ENCODE results near the gene OR2AP1. TPM values are rescaled to one million over a fixed set of nuclear protein-coding genes. Genes with fewer than 3 reads are reported as not detected.
"Not testable (repeated sequence)": the region's sequence is repeated elsewhere in the genome, so short reads cannot be mapped to it uniquely, and the experiment has no call there.

OR2AP1 gene
- total RNA-seq (2014; rRNA removed; shearing (Covaris generic); ENCODE audit: low replicate concordance): not detected in 2 replicates

DNA sequence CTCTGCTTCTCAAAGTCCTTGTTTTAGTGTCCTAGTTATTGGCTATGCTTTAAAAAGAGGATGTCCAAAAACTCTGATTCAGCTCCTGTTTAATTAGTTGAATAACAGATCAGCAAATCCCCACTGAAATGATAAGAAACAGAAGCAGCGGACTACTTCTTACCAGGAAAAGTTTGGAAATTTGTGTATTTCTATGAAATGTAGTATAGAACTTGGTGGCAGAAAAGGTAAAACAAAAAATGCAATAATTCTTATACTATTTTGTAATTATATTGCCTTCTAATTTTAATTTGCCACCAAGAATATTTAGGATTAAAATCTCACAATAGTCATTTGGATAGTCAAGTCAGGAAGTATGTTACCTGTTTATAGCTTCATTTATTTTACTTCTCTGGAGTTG is at the start of gene OR2AP1:
OR2AP1 (plus strand) TSS at position 301 of the 400 bp plus-strand sequence. CDS start 1,947 bp downstream, outside the sequence.
- DNase-seq (ENCODE audit: low read depth): no peak
- in situ Hi-C loops (cut with HindIII; ENCODE audit: low pct_unique_long_range_greater_than_20kb, low sequenced_read_pairs): no loop called here

DNA sequence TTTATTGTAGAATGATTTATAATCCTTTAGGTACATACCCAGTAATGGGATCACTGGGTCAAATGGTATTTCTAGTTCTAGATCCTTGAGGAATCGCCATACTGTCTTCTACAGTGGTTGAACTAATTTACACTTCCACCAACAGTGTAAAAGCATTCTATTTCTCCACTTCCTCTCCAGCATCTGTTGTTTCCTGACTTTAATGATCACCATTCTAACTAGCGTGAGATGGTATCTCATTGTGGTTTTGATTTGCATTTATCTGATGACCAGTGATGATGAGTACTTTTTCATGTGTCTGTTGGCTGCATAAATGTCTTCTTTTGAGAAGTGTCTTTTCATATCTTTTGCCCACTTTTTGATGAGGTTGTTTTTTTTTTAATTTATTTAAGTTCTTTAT is 24.0 kb upstream of the OR2AP1 start:
- DNase-seq (ENCODE audit: low read depth); in situ Hi-C loops (cut with HindIII; ENCODE audit: low pct_unique_long_range_greater_than_20kb, low sequenced_read_pairs): not testable (repeated sequence)

DNA sequence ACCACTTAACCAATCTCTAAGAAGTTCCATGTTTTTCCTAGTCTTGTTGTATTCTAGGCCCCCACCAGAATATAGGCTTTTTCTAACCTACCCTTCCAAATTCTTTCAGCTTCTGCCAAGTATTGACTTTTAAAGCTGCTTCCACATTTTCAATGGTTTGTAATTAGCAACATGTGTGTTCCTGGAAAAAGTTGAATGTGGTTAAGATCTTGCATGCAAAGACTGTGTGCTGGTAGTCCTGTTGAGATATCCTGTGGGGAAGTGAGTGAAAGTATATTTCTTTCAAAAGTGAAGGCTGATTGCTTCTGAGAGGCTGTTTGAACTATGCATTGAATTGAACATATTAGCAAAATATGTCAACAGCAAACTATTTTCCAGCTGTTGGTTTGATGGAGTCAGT is 23.5 kb upstream of the OR2AP1 start:
- in situ Hi-C loops (cut with HindIII; ENCODE audit: low pct_unique_long_range_greater_than_20kb, low sequenced_read_pairs): no loop called here
- DNase-seq (ENCODE audit: low read depth): no peak

DNA sequence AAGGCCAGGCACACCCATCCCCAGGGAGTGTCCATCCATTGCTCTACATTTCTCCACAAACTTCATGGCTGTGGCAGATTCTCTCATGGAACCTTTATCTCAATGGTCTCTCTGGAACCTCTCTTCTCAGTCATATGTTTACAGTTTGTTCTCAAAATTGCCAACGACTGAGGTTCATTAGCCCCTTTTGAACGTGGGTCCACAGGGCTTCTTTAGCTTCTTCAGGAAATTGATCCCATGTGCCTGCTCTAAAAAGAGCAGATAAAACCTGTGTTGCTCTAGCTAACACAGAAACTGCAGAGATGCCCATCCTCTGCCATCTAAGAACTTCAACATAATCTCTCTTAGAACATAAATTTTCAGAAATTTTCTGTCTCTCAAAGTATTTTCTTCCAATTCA is 23.0 kb upstream of the OR2AP1 start, which contains the start of gene OR6C4:
OR6C4 (plus strand) TSS at position 301 of the 400 bp plus-strand sequence. CDS start 1,625 bp downstream, outside the sequence.
- DNase-seq (ENCODE audit: low read depth): no peak
- in situ Hi-C loops (cut with HindIII; ENCODE audit: low pct_unique_long_range_greater_than_20kb, low sequenced_read_pairs): no loop called here

DNA sequence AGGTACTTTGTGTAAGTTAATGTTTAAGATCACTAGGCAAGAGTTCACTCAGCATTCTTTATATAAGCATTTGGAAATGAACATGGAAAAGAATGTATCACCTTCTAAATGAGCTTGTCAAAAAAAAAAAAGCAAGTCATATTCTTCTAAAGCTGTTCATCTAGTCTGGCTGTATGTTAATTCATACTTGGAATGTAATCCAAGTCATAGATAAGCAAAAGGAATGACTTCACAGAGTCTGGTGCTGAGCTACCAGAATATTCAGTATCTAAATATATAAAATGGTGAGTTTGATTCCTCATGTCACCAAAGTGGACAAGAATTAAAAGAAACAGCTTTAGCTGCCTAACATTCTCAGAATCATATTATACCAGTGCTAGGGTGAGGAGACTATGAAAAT is 18.0 kb upstream of the OR2AP1 start:
- in situ Hi-C loops (cut with HindIII; ENCODE audit: low pct_unique_long_range_greater_than_20kb, low sequenced_read_pairs): no loop called here
- DNase-seq (ENCODE audit: low read depth): no peak

DNA sequence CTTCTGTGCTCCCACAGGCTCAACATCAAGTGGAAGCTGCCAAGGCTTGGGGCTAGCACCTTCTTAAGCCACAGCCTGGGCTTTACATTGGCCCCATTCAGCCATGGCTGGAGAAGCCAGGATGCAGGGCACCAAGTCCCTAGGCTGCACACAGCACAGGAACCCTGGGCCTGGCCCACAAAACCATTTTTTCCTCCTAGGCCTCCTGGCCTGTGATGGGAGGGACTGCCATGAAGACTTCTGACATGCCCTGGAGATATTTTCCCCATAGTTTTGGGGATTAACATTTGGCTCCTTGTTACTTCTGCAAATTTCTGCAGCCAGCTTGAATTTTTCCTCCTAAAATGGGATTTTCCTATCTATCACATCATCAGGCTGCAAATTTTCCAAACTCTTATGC is 2.2 kb upstream of the OR2AP1 start:
- in situ Hi-C loops (cut with HindIII; ENCODE audit: low pct_unique_long_range_greater_than_20kb, low sequenced_read_pairs); DNase-seq (ENCODE audit: low read depth): not testable (repeated sequence)

DNA sequence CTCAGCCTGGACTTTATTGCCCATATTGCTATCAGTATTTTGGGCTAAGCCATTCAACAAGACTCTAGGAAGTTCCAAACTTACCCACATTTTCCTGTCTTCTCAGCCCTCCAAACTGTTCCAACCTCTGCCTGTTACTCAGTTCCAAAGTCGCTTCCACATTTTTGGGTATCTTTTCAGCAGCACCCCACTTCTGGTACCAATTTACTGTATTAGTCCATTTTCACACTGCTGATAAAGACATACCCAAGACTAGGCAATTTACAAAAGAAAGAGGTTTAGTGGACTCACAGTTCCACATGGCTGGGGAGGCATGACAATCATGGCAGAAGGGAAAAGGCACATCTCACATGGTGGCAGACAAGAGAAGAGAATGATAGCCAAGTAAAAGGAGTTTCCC is 1.6 kb upstream of the OR2AP1 start:
- in situ Hi-C loops (cut with HindIII; ENCODE audit: low pct_unique_long_range_greater_than_20kb, low sequenced_read_pairs); DNase-seq (ENCODE audit: low read depth): not testable (repeated sequence)

DNA sequence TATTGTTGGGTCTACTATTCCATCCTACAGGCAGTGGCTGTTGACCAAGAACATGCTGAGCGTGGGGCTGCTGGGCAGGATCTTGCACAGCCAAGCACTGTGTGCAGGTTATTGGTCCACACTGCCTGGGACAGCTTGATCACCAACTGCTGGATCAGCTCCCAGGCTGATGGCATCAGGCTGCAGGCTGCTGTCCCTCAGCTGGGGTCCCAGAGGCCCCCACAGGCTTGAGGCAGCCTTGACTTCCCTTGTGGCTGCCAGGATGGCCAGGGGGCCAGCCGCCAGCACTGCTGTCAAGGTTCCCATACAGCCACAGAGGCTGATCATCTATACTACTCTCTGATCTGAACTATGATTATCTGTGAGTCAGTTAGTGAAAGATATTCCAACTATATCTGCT is 9.8 kb downstream of the OR2AP1 start:
- in situ Hi-C loops (cut with HindIII; ENCODE audit: low pct_unique_long_range_greater_than_20kb, low sequenced_read_pairs): no loop called here
- no peak for DNase-seq (ENCODE audit: low read depth)

DNA sequence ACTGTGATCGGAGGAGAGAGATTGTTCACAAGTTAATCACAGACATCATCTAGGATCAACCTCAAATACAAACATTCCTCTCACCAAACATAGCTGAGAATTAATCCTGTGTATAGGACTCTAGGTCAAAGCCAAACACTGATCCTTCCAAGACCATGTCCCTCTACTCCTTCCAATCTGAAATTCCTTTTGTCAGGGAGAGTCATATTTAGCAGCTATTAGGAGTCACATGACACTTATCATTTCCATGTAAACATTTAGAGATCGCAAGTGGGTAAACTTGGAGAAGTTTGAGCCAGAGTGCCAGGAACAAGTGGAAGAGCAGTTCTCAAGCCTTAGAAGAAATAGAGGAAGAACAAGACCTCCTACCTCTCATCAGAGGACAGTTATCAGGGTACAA is 13.5 kb downstream of the OR2AP1 start:
- in situ Hi-C loops (cut with HindIII; ENCODE audit: low pct_unique_long_range_greater_than_20kb, low sequenced_read_pairs): no loop called here
- no peak for DNase-seq (ENCODE audit: low read depth)

DNA sequence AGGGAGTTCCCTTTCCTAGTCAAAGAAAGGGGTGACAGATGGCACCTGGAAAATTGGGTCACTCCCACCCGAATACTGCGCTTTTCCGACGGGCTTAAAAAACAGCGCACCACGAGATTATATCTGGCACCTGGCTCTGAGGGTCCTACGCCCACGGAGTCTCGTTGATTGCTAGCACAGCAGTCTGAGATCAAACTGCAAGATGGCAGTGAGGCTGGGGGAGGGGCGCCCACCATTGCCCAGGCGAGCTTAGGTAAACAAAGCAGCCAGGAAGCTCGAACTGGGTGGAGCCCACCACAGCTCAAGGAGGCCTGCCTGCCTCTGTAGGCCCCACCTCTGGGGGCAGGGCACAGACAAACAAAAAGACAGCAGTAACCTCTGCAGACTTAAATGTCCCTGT is 17.9 kb downstream of the OR2AP1 start:
- DNase-seq (ENCODE audit: low read depth); in situ Hi-C loops (cut with HindIII; ENCODE audit: low pct_unique_long_range_greater_than_20kb, low sequenced_read_pairs): not testable (repeated sequence)

DNA sequence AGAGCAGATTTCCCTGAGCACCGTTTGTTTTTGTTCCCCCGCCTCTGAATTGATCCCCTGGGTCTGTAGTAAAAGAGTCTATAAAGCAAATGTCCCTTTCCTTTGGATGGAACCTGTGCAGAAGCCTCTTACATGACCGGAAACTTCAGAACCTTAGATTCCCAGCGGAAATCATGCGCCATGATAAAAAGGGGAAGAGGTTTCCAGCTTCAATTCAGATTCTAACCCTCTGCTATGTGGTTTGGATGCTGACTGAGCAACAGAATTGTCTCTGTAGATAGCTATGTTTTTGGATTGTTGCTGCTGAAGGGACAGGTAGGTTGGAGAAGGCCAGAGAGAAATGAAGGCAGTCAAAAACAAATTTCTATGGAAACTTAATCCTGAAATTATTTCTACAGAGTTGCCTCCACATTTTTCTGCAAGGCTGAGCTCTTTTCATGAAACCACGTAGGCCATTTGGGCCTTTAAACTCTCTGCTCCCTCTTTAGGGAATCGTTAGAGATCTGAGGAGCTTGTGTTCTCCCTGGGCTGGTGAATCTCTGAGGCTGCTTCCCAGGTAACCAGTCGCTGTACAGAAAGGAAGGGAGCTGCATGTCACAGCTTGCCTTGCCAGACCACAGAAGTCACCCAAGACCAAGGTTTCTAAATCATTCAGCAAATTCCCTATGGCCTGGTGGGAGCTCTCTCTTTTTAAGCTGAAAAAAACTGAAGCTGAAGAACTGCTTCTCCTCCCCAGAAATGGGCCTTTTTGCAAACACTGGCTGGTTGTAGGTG is 35.7 kb downstream of the OR2AP1 start:
- no peak for DNase-seq (ENCODE audit: low read depth)
- in situ Hi-C loops (cut with HindIII; ENCODE audit: low pct_unique_long_range_greater_than_20kb, low sequenced_read_pairs): no loop called here

DNA sequence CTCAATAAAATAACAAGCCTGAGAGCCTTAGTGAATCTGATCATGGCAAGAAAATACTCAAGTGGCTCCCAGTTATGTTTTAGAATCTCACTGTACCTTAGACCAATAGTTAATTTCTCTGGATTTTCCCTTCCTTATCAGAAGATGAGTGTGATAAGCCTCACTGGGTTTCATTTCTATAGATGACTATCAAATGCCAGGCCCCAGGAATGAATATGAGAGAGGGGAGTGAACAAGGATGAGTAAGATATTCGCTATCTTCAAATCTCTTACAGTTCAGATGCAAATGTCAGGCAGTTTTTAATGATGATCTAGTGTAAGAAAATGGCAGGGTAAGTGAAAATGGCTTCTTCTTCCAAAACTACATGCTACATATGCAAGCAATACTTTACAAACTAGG is 38.3 kb downstream of the OR2AP1 start:
- in situ Hi-C loops (cut with HindIII; ENCODE audit: low pct_unique_long_range_greater_than_20kb, low sequenced_read_pairs): no loop called here
- no peak for DNase-seq (ENCODE audit: low read depth)

DNA sequence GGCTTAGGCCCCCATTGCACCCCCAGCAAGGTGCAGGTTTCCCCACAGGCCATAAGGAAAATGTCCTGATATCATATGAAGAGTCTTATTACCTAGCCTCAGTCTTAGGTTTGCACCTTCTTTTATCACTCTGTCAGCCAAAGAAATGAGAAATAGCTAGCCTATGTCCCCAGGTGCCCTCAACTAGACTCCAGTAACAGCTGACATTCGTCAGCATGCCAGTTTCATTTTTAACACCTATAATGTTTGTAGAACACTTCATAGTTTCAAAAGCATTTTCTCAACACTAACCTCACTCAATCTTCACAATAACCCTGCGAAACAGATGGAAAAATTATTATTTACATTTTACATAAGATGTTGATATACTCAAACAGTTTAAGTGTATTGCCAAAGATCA is 40.4 kb downstream of the OR2AP1 start:
- in situ Hi-C loops (cut with HindIII; ENCODE audit: low pct_unique_long_range_greater_than_20kb, low sequenced_read_pairs): no loop called here
- DNase-seq (ENCODE audit: low read depth): no peak

DNA sequence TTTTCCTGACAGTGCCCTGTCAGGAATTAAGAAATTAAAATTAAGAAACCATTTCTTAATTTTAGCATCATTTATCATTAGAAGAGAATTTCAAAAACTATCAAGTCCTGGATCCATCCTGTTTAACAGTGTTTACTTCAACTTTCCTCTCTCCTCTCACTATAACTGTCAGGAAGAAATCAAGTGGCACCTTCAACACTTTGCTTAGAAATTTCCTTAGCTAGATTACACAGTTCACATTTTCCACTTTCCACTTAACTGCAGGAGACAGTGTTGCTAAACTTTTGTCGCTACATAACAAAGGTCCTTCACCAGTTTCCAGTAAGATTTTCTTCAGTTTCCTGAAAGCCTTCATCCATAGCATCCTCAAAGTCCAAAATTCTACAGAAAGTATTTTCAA is 42.5 kb downstream of the OR2AP1 start:
- in situ Hi-C loops (cut with HindIII; ENCODE audit: low pct_unique_long_range_greater_than_20kb, low sequenced_read_pairs): no loop called here
- no peak for DNase-seq (ENCODE audit: low read depth)

DNA sequence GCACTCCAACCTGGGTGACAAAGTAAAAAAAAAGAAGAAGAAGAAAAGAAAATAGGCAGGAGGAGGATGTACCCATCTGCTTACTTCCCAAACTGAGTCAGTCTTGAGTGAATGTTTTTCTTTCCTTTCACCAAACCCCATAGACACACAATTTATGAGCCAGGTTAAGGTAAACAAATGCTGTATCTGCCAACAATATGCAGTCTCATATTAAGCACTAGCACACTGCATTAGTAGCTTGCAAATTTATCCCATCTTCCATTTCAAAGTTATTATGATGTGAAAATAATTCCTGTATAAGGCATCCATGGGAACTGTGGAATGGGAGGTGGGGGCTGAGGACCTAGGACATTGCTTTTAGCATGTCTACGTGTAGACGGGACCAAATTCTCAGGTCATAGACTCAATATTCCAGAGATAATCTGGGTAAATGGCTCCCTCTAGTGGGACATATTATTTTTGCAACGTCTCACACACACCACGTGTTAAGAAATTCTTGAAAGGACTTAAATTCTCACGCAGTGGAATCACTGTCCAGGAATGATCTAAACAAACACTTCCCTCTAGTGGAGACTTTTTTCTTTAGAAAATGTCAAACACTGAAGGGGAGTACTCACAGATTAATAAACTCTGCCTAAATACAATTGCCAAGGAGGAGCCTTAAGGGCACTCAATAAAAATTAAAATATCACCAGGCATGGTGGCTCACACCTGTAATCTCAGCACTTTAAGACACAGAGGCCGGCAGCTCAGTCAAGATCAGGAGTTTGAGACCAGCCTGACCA is 47.3 kb downstream of the OR2AP1 start:
- in situ Hi-C loops (cut with HindIII; ENCODE audit: low pct_unique_long_range_greater_than_20kb, low sequenced_read_pairs): no loop called here
- DNase-seq (ENCODE audit: low read depth): peak; percentile 83

DNA sequence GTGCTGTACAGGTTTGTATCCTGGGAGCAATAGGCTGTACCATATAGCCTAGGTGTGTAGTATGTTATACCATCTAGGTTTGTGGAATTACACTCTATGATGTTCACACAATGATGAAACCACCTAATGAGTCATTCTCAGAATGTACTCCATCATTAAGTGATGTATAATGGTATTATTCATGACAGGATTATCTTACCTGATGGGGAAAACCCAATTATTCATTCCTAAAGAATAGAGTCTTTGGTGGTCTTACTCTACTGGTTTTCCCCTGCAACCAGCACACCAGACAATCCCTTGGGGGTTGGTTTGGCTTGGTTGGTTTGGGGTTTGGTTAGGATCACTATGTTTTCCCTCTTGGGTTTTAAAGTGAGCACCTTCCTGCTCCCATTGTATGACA is 51.8 kb downstream of the OR2AP1 start:
- in situ Hi-C loops (cut with HindIII; ENCODE audit: low pct_unique_long_range_greater_than_20kb, low sequenced_read_pairs): no loop called here
- no peak for DNase-seq (ENCODE audit: low read depth)

Data from Caki2 (cell line).